ENCODE measurements around the gene UBE3D. TPM values are rescaled to one million over a fixed set of nuclear protein-coding genes. Genes with fewer than 3 reads are reported as not detected.
A peak's percentile ranks its signal among the peaks of the same experiment; 100 is the strongest.

UBE3D gene, protein sequence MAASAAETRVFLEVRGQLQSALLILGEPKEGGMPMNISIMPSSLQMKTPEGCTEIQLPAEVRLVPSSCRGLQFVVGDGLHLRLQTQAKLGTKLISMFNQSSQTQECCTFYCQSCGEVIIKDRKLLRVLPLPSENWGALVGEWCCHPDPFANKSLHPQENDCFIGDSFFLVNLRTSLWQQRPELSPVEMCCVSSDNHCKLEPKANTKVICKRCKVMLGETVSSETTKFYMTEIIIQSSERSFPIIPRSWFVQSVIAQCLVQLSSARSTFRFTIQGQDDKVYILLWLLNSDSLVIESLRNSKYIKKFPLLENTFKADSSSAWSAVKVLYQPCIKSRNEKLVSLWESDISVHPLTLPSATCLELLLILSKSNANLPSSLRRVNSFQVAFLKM
- total RNA-seq (2014; rRNA removed; shearing (Covaris generic)) (28.2 and 31.4 TPM in 2 replicates), polyA plus RNA-seq (2016; fragmentation: Nextera tagmentation; extraction: Ambion mirVana) (17.0 and 17.5 TPM in 2 replicates)
- long read RNA-seq, transcript UBE3D-203 (10 exons, 1,917 nt), result major isoform, 6 of 13 reads
- long read RNA-seq, partial matches to known transcripts, result 1 of 13 reads
- long read RNA-seq, other reads (novel, unspliced or antisense), result 6 of 13 reads

DNA sequence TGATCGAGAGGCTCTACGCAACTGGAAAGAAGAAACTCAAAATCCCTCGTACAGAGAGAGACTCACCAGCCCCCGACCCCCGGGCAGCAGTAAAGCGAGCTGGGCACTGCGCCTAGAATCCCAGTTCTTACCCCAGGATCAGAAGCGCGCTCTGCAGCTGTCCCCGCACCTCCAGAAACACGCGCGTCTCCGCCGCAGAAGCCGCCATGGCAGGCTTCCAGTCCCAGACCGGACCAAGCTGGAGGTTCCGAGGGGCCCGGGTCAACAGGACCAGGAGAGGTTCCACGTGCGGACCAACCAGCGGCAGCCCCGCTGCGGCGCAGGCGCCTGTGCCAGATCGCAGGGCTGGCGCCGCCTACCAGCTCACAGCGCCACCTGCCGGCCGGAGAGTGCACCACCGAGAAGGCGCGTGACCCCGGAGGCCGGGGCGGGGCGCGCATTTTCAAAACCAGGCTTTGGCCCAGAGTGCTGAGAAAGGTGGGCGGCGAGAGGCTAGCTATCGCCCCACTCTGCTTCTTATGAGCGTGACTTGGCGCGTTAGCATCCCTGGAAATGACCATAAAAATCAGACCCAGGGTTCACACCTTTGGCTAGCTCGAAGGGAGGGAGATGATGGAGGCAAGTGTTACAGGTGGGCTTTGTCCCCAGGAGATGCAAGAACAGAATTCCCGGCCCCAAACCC is at the start of gene UBE3D:
TSS of gene UBE3D (minus strand) at position 331 of the 682 bp plus-strand sequence. CDS start at position 208, 123 bp downstream.
- Mint-ChIP-seq H3K9me3 (no peaks in the 10 kb centered on the region), H3K36me3 (ENCODE audit: low read depth) (peaks cover 4% of the 10 kb centered on the region; the same call in 1 of the 3 replicates), H3K27ac (peak within 1 kb of the TSS; percentile 88), H3K4me3 (peak within 1 kb of the TSS; percentile 94), H3K27me3 (ENCODE audit: insufficient read depth, low read depth, poor library complexity) (peaks cover 6% of the 10 kb centered on the region), H3K4me1 (peaks cover 34% of the 10 kb centered on the region)
- Histone ChIP-seq H3F3A (replicated peaks; ENCODE audit: low read depth) (no peaks in the 10 kb centered on the region), H3K4me1 (ENCODE audit: insufficient read depth) (peaks cover 26% of the 10 kb centered on the region), H3K4me3 (peak within 1 kb of the TSS; percentile 84), H3K9me2 (ENCODE audit: insufficient read depth) (no peaks in the 10 kb centered on the region), H3K27me3 (ENCODE audit: insufficient read depth) (no peaks in the 10 kb centered on the region), H2AFZ (peak within 1 kb of the TSS; percentile 92), H3K36me3 (ENCODE audit: insufficient read depth) (no peaks in the 10 kb centered on the region), H3K79me2 (replicated peaks; ENCODE audit: insufficient read depth) (peaks cover 58% of the 10 kb centered on the region), H3K4me2 (peak within 1 kb of the TSS; percentile 88), H3K27ac (ENCODE audit: low read depth) (no peak within 1 kb of the TSS; the same call in 1 of the 2 replicates), H4K20me1 (replicated peaks; ENCODE audit: insufficient read depth) (no peaks in the 10 kb centered on the region; the same call in 1 of the 2 replicates)
- TF ChIP-seq, protein P1, sequence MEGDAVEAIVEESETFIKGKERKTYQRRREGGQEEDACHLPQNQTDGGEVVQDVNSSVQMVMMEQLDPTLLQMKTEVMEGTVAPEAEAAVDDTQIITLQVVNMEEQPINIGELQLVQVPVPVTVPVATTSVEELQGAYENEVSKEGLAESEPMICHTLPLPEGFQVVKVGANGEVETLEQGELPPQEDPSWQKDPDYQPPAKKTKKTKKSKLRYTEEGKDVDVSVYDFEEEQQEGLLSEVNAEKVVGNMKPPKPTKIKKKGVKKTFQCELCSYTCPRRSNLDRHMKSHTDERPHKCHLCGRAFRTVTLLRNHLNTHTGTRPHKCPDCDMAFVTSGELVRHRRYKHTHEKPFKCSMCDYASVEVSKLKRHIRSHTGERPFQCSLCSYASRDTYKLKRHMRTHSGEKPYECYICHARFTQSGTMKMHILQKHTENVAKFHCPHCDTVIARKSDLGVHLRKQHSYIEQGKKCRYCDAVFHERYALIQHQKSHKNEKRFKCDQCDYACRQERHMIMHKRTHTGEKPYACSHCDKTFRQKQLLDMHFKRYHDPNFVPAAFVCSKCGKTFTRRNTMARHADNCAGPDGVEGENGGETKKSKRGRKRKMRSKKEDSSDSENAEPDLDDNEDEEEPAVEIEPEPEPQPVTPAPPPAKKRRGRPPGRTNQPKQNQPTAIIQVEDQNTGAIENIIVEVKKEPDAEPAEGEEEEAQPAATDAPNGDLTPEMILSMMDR (conservative IDR thresholded peaks at IDR 0.05; ENCODE audit: low read depth in 2 of 2), result peak; percentile 79 to 90
- no peak for TF ChIP-seq JUNB (IDR thresholded peaks at IDR 0.05; ENCODE audit: unreplicated experiment)
- TF ChIP-seq EZH2 (IDR thresholded peaks at IDR 0.05; ENCODE audit: low read depth, unreplicated experiment), result no peak
- no peak for TF ChIP-seq ZNF114 (CRISPR knock-in tag; IDR thresholded peaks at IDR 0.05)
- no peak for TF ChIP-seq STAT1 (IDR thresholded peaks at IDR 0.05; ENCODE audit: unreplicated experiment)
- peak; percentile 91 for TF ChIP-seq POLR2AphosphoS5 (IDR thresholded peaks at IDR 0.05; ENCODE audit: low read depth)
- TF ChIP-seq CREB1 (CRISPR knock-in tag; IDR thresholded peaks at IDR 0.05; ENCODE audit: low read depth), result peak; percentile 37; the same call in 1 of the 2 replicates
- ATAC-seq (peak; percentile 71), DNase-seq (ENCODE audit: low spot score) (peak; percentile 89)

DNA sequence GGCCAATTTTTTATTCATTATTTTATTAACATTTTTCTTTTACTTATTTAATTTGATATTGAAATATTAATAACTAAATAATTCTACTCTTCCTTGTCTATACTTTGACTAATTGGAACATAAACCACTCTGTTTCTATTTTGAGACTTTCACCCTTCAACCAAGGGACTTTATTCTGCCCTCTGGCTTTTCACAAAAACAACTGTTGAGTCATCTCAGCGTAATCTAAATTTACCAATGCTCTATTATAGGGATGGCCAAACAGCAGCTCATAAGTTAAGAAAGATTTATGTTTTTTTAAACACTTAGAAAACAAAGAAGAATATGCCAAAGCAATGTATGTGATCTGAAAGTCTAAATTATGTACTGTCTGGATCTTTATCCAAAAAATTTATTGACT is 48.5 kb upstream of the UBE3D start:
- no peak for ATAC-seq
- no peak overlapping the region for H3K4me2 ChIP-seq
- H3K4me1 ChIP-seq (ENCODE audit: insufficient read depth), result 0 out of 2 replicates have a peak, but pooled peaks cover 4% of the 10 kb centered on the region
- no peaks in the 10 kb centered on the region for H3K36me3 ChIP-seq (ENCODE audit: insufficient read depth)
- no peaks in the 10 kb centered on the region for H3K27me3 Mint-ChIP-seq (ENCODE audit: insufficient read depth, low read depth, poor library complexity)
- no peaks in the 10 kb centered on the region for H4K20me1 ChIP-seq (replicated peaks; ENCODE audit: insufficient read depth)
- no peaks in the 10 kb centered on the region for H3K9me3 Mint-ChIP-seq
- no peaks in the 10 kb centered on the region for H3K27me3 ChIP-seq (ENCODE audit: insufficient read depth)
- H3K27ac ChIP-seq (ENCODE audit: low read depth), result no peak overlapping the region
- H3K79me2 ChIP-seq (replicated peaks; ENCODE audit: insufficient read depth), result no peaks in the 10 kb centered on the region
- no peak overlapping the region for H3K4me3 ChIP-seq
- no peaks in the 10 kb centered on the region for H3F3A ChIP-seq (replicated peaks; ENCODE audit: low read depth)
- no peak overlapping the region for H3K4me3 Mint-ChIP-seq
- peaks cover 11% of the 10 kb centered on the region; the same call in 2 of the 3 replicates for H3K4me1 Mint-ChIP-seq
- DNase-seq (ENCODE audit: low spot score), result no peak
- H3K36me3 Mint-ChIP-seq (ENCODE audit: low read depth), result peaks cover 4% of the 10 kb centered on the region; the same call in 1 of the 3 replicates
- no peaks in the 10 kb centered on the region for H3K9me2 ChIP-seq (ENCODE audit: insufficient read depth)
- H2AFZ ChIP-seq, result no peak overlapping the region
- no peak overlapping the region for H3K27ac Mint-ChIP-seq
- TF ChIP-seq, protein P2, sequence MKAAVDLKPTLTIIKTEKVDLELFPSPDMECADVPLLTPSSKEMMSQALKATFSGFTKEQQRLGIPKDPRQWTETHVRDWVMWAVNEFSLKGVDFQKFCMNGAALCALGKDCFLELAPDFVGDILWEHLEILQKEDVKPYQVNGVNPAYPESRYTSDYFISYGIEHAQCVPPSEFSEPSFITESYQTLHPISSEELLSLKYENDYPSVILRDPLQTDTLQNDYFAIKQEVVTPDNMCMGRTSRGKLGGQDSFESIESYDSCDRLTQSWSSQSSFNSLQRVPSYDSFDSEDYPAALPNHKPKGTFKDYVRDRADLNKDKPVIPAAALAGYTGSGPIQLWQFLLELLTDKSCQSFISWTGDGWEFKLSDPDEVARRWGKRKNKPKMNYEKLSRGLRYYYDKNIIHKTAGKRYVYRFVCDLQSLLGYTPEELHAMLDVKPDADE (IDR thresholded peaks at IDR 0.05), result no peak
- TF ChIP-seq JUNB (IDR thresholded peaks at IDR 0.05; ENCODE audit: unreplicated experiment) (no peak), STAT1 (IDR thresholded peaks at IDR 0.05; ENCODE audit: unreplicated experiment) (no peak)
- TF ChIP-seq, protein P3, sequence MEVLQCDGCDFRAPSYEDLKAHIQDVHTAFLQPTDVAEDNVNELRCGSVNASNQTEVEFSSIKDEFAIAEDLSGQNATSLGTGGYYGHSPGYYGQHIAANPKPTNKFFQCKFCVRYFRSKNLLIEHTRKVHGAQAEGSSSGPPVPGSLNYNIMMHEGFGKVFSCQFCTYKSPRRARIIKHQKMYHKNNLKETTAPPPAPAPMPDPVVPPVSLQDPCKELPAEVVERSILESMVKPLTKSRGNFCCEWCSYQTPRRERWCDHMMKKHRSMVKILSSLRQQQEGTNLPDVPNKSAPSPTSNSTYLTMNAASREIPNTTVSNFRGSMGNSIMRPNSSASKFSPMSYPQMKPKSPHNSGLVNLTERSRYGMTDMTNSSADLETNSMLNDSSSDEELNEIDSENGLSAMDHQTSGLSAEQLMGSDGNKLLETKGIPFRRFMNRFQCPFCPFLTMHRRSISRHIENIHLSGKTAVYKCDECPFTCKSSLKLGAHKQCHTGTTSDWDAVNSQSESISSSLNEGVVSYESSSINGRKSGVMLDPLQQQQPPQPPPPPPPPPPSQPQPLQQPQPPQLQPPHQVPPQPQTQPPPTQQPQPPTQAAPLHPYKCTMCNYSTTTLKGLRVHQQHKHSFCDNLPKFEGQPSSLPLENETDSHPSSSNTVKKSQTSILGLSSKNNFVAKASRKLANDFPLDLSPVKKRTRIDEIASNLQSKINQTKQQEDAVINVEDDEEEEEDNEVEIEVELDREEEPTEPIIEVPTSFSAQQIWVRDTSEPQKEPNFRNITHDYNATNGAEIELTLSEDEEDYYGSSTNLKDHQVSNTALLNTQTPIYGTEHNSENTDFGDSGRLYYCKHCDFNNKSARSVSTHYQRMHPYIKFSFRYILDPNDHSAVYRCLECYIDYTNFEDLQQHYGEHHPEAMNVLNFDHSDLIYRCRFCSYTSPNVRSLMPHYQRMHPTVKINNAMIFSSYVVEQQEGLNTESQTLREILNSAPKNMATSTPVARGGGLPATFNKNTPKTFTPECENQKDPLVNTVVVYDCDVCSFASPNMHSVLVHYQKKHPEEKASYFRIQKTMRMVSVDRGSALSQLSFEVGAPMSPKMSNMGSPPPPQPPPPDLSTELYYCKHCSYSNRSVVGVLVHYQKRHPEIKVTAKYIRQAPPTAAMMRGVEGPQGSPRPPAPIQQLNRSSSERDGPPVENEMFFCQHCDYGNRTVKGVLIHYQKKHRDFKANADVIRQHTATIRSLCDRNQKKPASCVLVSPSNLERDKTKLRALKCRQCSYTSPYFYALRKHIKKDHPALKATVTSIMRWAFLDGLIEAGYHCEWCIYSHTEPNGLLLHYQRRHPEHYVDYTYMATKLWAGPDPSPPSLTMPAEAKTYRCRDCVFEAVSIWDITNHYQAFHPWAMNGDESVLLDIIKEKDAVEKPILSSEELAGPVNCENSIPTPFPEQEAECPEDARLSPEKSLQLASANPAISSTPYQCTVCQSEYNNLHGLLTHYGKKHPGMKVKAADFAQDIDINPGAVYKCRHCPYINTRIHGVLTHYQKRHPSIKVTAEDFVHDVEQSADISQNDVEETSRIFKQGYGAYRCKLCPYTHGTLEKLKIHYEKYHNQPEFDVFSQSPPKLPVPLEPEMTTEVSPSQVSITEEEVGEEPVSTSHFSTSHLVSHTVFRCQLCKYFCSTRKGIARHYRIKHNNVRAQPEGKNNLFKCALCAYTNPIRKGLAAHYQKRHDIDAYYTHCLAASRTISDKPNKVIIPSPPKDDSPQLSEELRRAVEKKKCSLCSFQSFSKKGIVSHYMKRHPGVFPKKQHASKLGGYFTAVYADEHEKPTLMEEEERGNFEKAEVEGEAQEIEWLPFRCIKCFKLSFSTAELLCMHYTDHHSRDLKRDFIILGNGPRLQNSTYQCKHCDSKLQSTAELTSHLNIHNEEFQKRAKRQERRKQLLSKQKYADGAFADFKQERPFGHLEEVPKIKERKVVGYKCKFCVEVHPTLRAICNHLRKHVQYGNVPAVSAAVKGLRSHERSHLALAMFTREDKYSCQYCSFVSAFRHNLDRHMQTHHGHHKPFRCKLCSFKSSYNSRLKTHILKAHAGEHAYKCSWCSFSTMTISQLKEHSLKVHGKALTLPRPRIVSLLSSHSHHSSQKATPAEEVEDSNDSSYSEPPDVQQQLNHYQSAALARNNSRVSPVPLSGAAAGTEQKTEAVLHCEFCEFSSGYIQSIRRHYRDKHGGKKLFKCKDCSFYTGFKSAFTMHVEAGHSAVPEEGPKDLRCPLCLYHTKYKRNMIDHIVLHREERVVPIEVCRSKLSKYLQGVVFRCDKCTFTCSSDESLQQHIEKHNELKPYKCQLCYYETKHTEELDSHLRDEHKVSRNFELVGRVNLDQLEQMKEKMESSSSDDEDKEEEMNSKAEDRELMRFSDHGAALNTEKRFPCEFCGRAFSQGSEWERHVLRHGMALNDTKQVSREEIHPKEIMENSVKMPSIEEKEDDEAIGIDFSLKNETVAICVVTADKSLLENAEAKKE (CRISPR knock-in tag; IDR thresholded peaks at IDR 0.05), result no peak
